ENCODE data around the gene TOB2. TPM values are rescaled to one million over a fixed set of nuclear protein-coding genes. Genes with fewer than 3 reads are reported as not detected.
A peak's percentile ranks its signal among the peaks of the same experiment; 100 is the strongest.

The TOB2 gene
- total and polyA plus RNA-seq, 9 of the 15 experiments (the other 6 are each of a cell fraction or from before 2014, with no cell fraction given) = 3.3 to 20.5 (median 7.3) TPM

DNA sequence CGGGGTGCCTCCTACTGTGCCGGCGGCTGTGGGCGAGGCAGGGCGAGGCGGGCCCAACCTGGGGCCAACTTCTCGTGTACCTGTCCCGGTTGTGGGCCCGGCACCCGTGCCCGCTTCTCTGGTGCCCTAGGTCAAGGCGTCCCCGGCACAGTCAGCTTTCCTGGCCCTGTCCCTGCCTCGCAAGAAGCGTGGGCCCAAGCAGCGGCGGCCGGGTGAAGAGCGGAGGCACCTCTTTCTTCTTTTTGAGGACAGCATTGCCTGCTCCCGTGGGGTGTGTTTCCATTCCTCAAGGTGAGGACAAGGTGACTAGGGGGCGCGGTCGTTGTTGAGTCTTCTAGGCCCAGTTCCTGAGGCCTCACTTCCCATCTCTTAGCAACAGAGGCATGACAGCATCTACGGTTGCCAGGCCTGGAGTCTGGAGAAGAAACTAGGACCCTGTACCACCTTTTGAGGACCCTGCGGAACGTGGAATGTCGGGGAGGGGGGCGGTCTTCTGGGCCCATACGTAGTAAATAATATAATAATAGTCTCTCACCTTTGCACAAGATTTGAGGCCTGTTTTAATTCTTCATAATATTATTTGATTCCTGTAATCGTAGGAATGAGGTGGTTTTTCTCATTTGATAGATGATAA is 22.7 kb upstream of the TOB2 start (continued):
- TF ChIP-seq PREB (CRISPR knock-in tag; IDR thresholded peaks at IDR 0.05) (no peak), ZNF561 (CRISPR knock-in tag; conservative IDR thresholded peaks at IDR 0.05) (no peak), TCF7 (IDR thresholded peaks at IDR 0.05; ENCODE audit: borderline replicate concordance) (no peak), ZNF696 (CRISPR knock-in tag; conservative IDR thresholded peaks at IDR 0.05) (no peak), MXI1 (IDR thresholded peaks at IDR 0.05; ENCODE audit: low read depth, low read length) (0 out of 2 replicates have a peak, but pooled peaks have one; percentile 8), TFAP4 (CRISPR knock-in tag; IDR thresholded peaks at IDR 0.05; ENCODE audit: borderline replicate concordance) (no peak; the same call in 1 of the 2 replicates), GATAD2A (IDR thresholded peaks at IDR 0.05) (no peak), RBM15 (IDR thresholded peaks at IDR 0.05; ENCODE audit: insufficient read depth, low read length) (no peak), POU5F1 (IDR thresholded peaks at IDR 0.05; ENCODE audit: borderline replicate concordance, low read depth, low read length, partially characterized antibody) (peak; percentile 1), CBX1 (IDR thresholded peaks at IDR 0.05; ENCODE audit: low read depth) (no peak), RUNX1 (IDR thresholded peaks at IDR 0.05; ENCODE audit: low read depth) (no peak), ZNF175 (CRISPR knock-in tag; IDR thresholded peaks at IDR 0.05; ENCODE audit: low read depth) (no peak), OTX1 (CRISPR knock-in tag; IDR thresholded peaks at IDR 0.05) (no peak), EP300 (IDR thresholded peaks at IDR 0.05; ENCODE audit: low read length) (no peak)
- TF ChIP-seq, protein P1, sequence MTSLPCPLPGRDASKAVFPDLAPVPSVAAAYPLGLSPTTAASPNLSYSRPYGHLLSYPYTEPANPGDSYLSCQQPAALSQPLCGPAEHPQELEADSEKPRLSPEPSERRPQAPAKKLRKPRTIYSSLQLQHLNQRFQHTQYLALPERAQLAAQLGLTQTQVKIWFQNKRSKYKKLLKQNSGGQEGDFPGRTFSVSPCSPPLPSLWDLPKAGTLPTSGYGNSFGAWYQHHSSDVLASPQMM (CRISPR knock-in tag; IDR thresholded peaks at IDR 0.05) = no peak
- TF ChIP-seq, protein P2, sequence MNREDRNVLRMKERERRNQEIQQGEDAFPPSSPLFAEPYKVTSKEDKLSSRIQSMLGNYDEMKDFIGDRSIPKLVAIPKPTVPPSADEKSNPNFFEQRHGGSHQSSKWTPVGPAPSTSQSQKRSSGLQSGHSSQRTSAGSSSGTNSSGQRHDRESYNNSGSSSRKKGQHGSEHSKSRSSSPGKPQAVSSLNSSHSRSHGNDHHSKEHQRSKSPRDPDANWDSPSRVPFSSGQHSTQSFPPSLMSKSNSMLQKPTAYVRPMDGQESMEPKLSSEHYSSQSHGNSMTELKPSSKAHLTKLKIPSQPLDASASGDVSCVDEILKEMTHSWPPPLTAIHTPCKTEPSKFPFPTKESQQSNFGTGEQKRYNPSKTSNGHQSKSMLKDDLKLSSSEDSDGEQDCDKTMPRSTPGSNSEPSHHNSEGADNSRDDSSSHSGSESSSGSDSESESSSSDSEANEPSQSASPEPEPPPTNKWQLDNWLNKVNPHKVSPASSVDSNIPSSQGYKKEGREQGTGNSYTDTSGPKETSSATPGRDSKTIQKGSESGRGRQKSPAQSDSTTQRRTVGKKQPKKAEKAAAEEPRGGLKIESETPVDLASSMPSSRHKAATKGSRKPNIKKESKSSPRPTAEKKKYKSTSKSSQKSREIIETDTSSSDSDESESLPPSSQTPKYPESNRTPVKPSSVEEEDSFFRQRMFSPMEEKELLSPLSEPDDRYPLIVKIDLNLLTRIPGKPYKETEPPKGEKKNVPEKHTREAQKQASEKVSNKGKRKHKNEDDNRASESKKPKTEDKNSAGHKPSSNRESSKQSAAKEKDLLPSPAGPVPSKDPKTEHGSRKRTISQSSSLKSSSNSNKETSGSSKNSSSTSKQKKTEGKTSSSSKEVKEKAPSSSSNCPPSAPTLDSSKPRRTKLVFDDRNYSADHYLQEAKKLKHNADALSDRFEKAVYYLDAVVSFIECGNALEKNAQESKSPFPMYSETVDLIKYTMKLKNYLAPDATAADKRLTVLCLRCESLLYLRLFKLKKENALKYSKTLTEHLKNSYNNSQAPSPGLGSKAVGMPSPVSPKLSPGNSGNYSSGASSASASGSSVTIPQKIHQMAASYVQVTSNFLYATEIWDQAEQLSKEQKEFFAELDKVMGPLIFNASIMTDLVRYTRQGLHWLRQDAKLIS (CRISPR knock-in tag; IDR thresholded peaks at IDR 0.05) = 0 out of 2 replicates have a peak, but pooled peaks have one; percentile 68
- TF ChIP-seq, protein P3, sequence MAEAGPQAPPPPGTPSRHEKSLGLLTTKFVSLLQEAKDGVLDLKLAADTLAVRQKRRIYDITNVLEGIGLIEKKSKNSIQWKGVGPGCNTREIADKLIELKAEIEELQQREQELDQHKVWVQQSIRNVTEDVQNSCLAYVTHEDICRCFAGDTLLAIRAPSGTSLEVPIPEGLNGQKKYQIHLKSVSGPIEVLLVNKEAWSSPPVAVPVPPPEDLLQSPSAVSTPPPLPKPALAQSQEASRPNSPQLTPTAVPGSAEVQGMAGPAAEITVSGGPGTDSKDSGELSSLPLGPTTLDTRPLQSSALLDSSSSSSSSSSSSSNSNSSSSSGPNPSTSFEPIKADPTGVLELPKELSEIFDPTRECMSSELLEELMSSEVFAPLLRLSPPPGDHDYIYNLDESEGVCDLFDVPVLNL (CRISPR knock-in tag; IDR thresholded peaks at IDR 0.05; ENCODE audit: low read depth) = no peak
- TF ChIP-seq, protein P4, sequence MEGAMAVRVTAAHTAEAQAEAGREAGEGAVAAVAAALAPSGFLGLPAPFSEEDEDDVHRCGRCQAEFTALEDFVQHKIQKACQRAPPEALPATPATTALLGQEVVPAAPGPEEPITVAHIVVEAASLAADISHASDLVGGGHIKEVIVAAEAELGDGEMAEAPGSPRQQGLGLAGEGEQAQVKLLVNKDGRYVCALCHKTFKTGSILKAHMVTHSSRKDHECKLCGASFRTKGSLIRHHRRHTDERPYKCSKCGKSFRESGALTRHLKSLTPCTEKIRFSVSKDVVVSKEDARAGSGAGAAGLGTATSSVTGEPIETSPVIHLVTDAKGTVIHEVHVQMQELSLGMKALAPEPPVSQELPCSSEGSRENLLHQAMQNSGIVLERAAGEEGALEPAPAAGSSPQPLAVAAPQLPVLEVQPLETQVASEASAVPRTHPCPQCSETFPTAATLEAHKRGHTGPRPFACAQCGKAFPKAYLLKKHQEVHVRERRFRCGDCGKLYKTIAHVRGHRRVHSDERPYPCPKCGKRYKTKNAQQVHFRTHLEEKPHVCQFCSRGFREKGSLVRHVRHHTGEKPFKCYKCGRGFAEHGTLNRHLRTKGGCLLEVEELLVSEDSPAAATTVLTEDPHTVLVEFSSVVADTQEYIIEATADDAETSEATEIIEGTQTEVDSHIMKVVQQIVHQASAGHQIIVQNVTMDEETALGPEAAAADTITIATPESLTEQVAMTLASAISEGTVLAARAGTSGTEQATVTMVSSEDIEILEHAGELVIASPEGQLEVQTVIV (CRISPR knock-in tag; IDR thresholded peaks at IDR 0.05; ENCODE audit: borderline replicate concordance) = no peak

All from K562 (cell line).